K562 (cell line): ENCODE data around the gene RCOR1.

Source experiments
- CEBPG ChIP-seq, 3 experiments: fragments of 200-800 bp in 1 of 3; sonication (Bioruptor generic) in 1 of 3; sonication (generic) in 1 of 3; formaldehyde crosslinking in 1 of 3; IDR thresholded peaks in 2 of 3; conservative IDR thresholded peaks in 1 of 3; 2 replicates each; pipeline versions ENCODE4 v1.6.1 to v1.8.0; 2016 to 2022; ENCODE audit warnings: missing compliant biosample characterization in 2 of 3, missing genetic modification characterization in 2 of 3, mild to moderate bottlenecking in 1 of 3, missing genetic modification reagents in 1 of 3
- FOXP4 ChIP-seq: sonication (generic); formaldehyde crosslinking; IDR thresholded peaks from 2 replicates; pipeline ENCODE4 v1.8.0; 2022; ENCODE audit warnings: mild to moderate bottlenecking, missing genetic modification reagents, borderline replicate concordance
- TAF1 ChIP-seq: IDR thresholded peaks from 2 replicates; pipeline ENCODE4 v1.6.1; 2011; ENCODE audit warnings: mild to moderate bottlenecking, low read length, moderate library complexity; ENCODE audit not compliant: insufficient read depth, control insufficient read depth, severe bottlenecking; ENCODE audit errors: extremely low read depth
- TRIM24 ChIP-seq, 2 experiments: fragments of 450-650 bp; IDR thresholded peaks; 2 replicates each; pipeline ENCODE4 v1.6.1; 2016
- ZBTB7A ChIP-seq: IDR thresholded peaks from 2 replicates; pipeline ENCODE4 v1.6.1; 2011; ENCODE audit warnings: low read depth, mild to moderate bottlenecking, low read length, moderate library complexity, borderline replicate concordance; ENCODE audit not compliant: control insufficient read depth

- TF ChIP-seq TRIM24 (IDR thresholded peaks at IDR 0.05) (no peak), FOXP4 (CRISPR knock-in tag) (no peak), ZBTB7A (no peak), CEBPG (CRISPR knock-in tag; IDR thresholded peaks at IDR 0.05) (no peak), CEBPG (tag; conservative IDR thresholded peaks at IDR 0.05 in 1 of 2, IDR thresholded peaks at IDR 0.05 in 1 of 2) (no peak), TAF1 (no peak)
Measured at GRCh38 chr14:102629808-102630350, 37.4 kb downstream of the RCOR1 start.
